ENCODE measurements around the gene LYRM4.
A peak's percentile ranks its signal among the peaks of the same experiment; 100 is the strongest.

The LYRM4 gene

DNA sequence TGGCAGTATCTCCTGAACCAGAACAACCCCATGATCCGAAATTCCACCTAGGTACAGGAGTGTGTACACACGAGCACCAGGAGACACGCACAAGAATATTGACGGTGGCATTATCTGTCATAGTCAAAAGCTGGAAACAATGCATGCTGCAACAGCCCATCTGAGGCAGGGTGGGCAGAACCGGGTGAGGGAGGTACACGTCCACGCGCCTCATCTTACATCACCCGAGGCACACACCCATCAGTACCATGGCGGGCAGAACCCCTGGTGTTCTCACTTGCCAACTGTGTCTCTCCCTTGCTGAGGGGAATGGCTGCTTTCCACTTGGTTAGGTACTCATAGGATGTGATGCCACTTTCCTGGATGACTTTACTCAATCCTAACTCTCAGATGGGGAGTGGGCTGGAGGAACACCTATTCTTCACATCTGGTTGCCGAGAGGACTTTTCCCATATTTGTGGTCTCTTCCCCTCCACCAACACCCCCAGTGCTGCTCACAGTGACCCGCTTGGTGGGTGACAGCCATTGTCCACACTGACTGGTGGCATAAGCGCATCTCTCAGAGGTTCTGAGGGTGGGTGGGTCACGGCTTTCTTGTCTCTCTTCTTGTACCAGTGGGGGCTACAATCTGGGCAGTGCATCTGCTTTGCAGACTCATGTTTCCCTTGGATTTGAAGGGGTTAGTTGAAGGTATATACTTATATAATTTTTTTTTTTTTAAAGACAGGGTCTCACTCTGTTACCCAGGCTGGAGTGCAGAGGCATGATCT lies 162.1 kb downstream of the LYRM4 start:
- no peak for DNase-seq (ENCODE audit: low spot score)

DNA sequence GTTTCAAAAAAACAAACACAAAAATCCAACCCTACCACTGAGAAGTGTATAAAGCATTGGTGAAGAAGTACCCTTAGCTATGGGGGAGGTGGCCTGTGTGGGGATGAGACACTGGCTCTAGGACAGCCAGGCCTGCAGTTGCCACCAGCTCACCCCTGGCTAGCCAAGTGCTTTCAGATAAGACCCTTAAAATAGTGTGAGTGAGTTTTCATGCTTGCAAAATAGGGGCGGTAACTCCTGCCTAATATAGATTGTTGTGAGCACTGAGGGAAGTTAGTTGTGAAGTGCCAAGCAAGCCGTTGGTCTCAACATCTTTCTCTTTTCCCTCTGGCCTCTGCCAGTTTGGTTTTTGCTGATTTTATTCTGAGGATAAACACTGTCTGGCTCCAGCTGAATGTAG lies 164.3 kb downstream of the LYRM4 start:
- DNase-seq (ENCODE audit: low spot score), result no peak

DNA sequence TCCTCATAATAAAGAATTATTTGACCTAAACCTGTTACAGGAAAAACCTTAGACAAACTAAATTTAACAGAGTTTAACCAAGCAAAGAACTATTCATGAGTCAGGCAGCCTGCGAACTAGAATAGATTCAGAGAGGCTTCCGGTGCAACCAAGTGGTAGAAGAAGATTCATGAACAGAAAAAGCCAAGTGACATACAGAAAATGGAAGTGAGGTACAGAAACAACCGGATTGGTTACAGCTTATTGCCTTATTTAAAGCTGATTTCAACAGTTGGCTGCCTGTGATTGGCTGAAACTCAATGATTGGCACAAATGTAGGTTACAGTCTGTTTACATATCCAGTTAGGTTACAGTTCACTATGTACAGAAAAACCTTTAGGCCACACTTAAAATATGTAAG lies 165.5 kb downstream of the LYRM4 start:
- DNase-seq (ENCODE audit: low spot score), result no peak

DNA sequence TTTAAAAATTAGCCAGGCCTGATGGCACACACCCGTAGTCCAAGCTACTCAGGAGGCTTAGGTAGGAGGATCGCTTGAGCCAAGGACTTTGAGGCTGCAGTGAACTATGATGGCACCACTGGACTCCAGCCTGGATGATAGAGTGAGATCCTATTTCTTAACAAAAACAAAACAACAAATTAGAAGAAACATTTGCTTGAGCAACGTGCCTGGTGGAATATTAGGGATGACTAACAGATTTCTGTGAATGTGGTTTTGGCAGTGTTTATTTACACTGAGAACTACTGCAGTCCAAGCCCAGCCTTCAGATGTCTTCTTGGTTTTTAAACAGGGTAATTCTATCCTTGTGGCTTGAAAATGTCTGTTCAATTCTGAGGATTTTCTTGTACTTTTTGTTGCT lies 166.4 kb downstream of the LYRM4 start:
- no peak for DNase-seq (ENCODE audit: low spot score)

DNA sequence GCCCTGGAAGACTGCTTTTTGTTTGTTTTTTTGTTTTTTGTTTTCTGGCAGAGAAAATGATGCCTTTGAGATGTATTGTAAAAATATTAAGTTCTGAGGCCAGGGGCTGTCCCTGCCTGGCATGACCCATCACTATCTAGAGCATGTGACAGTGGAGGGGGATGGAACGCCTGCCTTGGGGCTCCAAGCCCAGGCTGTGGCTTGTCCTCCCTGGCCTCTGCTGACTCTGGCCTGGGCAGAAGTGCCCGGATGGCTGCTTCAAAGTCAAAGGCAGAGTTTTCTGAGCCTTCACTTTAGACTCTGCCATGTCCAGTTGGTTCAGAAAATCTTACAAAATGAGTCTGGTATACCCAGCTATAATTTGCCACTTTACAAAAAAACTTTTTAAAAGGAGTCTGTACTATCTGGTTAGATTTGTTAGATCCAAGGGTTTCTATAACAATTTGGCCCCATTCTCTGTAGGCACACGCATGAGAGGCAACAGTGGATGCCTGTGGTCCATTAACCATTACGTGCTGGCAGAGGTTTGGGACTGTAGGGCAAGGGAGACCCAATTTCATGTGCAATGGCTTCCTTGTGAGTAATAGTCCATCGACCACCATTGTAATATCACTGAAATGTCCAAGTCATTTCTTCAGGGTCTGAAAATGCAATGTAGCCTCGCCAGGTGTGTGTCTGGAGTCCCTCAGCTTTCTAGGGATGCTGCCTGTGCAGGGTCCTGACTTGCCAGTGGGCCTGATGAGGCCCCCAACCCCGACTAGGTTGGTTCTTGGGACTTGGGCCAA lies 167.3 kb downstream of the LYRM4 start:
- no peak for DNase-seq (ENCODE audit: low spot score)

DNA sequence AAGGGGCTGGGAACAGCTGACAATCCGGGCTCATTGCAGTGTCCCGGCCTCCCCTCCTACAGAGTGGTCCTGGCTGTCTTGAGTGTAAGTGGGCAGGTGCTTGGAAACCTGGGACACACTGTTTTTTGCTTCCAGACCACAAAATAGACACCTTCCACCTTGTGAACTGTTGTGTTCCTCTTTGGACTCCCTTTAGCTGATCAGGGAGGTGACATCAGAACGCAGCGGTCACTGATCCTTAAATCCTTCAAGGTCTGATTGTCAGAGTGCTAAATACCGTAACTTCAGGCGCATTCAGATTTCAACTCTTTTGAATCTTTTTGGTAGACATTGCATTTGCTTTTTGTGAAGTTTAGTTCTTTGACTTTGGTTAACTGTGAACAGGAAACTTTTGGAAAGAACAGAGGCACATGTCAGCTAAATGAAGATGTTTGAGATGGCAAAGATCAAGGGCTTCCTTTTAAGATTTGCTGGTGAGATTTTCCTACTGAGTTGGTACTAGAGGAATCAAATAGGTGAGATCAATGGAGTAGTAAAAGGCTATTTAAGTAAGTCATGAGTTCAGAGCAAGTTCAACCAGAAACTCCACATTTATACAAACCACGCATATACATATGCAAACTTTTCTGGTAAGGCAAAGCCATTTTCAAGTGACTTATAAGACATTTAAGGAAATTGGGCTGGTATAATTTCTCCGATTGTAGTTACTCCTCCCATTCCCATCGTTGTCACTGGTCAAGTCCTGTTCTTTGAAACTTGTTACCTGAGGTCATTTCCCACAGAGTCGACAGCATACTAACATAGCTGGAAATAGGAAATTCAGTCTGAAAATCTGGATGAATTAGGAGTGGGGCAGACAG lies 169.3 kb downstream of the LYRM4 start:
- DNase-seq (ENCODE audit: low spot score), result no peak

DNA sequence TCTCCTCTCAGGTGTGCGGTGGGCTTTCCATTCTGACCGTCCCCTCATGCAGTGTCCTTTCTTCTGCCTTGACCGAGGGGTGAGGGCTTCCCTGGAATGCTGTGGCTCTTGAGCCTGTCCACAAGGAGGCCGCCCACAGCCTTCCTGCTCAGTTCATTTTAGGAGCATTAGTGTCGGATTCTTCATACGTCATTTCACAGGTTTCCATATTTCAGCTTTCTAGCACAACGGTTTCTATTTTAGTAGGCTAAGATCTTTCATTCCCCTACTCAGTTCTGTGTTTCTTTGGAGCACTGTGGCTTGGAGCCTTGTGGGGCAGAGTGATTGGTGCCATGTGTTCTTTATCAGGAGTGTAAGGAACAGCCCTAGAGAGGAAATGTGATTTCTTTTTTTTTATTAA lies 170.1 kb downstream of the LYRM4 start:
- DNase-seq (ENCODE audit: low spot score), result no peak

DNA sequence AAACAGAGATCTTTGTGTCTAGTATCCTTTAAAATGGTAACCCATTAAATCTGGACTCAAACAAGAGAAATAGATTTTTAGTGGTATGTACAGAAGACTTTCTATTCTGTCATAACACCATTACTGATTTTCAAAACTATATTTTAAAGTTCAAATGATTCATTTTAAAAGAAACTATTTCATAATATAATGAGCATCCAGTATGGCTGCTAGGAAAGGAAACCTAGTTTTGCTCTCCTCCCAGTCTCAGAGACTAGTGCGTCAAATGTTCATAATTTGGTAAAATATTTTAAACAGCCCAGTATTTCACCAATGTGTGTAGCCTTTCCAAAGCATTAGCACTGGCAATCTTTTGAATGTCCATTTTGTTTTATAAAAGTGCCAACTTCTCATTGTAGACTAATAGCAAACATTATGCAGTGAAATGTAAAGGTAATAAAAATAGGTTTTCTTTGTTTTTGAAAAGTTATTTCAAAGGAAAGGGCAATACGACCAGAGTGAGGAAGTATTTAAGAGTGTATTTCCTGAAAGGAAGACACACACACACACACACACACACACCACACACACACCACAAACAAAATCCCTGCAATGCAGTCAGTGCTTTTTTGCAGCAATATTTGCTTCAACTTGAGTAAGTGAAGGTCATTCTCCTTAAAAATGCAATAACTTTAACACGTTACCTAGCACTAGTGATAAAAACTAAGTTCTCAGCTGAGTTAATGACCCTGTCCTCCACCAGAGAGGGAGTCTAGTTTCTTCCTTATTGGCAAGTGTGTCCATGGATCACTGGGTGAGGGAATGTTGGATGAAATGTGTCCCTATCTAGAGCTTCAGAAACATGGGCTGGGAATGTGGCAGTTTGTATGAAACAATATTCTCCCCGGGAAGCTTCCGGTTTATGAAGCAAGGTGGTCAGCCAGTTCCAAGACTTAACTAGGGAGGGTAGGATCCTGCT lies 171.0 kb downstream of the LYRM4 start:
- no peak for DNase-seq (ENCODE audit: low spot score)

DNA sequence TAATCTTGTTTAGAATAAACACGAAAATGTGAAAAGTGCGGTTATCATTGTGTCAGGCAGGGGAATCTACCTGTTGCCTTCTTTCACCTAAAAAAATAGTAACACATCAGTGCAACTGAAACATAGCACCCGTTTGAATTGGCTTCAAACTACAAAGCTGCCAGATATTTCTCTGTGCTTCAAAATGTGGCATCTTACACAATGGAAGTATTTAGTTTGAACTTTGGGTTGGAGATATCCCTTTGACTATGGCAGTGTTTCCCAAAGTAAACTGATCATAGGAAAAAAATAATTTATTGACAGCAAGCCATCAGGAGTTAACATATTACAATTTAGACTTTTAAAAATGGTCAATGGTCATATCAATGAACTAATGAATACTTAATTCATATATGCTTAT lies 172.0 kb downstream of the LYRM4 start:
- DNase-seq (ENCODE audit: low spot score), result no peak

DNA sequence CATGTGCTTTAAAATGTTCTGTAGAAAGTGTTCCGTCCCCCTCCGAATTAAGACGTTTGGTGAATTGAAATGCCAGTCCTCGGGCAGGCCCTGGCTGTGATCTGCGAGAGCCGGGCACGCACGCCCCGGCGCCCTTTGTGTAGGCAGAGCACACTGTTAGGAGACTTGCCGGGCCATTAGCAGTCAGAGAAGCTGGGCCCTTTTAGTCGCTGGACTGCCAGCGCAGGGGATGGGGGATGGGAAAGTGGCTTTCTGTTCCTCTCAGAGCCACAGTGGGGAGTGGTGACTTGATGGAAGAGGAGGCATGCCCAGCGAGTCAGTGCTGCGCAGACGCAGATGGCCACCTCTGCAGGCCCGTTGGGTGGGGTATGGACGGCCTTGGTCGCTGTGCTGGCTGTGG lies 173.4 kb downstream of the LYRM4 start:
- DNase-seq (ENCODE audit: low spot score), result no peak

DNA sequence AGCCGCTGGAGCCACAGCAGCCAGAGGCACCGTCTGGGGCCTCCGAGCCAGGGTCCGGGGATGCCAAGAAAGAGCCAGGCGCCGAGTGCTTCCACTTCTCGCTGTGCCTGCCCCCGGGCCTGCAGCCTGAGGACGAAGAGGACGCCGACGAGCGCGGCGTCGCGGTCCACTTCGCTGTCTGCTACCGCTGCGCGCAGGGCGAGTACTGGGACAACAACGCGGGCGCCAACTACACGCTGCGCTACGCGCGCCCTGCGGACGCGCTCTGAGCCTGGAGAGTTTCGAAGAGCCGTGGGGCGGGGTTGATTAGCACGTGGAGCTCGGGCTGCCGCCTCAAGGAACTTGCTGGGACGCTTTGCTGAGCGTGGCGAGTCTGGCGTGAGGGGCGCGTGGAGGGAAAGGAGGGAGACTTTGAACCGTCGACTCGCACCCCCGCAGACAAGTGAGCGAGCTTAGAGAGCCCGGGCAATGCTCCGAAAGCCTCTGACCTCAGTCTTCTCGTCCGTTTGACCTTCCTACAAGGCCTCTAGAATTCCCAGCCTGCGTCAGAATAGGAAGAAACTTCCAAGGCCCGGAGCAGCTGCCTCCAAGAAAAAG lies 174.4 kb downstream of the LYRM4 start:
- no peak for DNase-seq (ENCODE audit: low spot score)

DNA sequence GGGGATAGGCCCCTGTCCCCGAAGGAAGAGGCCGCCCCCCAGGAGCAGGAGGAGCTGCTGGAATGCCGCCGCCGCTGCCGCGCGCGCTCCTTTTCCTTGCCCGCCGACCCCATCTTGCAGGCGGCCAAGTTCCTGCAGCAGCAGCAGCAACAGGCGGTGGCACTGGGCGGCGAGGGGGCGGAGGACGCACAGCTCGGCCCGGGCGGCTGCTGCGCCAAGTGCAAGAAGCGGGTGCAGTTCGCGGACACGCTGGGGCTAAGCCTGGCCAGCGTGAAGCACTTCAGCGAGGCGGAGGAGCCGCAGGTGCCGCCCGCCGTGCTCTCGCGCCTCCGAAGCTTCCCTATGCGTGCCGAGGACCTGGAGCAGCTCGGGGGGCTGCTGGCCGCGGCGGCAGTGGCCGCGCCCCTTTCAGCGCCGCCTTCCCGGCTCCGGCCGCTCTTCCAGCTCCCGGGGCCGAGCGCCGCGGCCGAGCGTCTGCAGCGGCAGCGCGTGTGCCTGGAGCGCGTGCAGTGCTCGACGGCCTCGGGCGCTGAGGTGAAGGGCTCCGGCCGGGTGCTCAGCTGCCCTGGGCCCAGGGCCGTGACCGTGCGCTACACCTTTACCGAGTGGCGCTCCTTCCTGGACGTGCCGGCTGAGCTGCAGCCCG lies 175.0 kb downstream of the LYRM4 start:
- DNase-seq (ENCODE audit: low spot score), result peak; percentile 29

DNA sequence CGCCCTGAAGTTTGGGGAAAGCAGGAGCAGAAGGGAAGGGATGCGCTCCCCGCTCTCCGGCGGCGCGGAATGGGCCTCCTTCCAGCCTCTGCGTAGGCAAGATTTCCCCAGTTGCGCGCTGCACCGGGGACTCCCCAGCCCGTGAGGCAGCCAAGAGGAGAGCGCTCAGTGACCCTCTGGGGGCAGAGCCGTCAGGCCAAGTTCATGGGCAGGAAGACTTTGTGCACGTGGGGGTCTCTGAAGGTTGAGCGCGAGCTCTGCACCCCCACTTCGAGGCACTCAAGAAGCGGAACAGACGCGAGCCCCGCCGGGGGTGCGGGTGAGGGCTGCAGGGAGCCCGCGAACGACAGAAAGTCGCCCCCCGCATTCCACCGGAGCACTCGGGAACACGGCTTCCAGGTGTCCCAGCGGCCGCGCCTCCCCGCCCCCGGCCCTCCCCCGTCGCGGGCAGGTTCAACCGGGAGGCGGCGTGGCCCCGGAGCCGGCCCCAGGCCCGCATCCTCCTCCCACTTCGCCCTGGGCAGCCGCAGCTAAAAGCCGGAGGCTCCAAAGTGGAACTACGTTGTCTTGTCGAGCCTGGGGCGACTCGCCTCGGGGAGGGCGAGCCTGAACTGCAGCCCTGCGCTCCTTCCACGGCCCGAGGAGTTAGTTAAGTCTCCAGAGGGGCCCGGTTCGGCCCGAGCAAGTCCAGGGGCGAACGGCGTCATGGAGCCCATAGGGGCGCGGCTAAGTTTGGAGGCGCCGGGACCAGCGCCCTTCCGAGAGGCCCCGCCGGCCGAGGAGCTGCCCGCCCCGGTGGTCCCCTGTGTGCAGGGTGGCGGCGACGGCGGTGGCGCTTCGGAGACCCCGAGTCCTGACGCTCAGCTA lies 175.7 kb downstream of the LYRM4 start, which contains the start of gene PPP1R3G:
TSS of gene PPP1R3G (plus strand) at position 561 of the 867 bp plus-strand sequence. CDS start at position 706, 145 bp downstream.
- peak; percentile 36 for DNase-seq (ENCODE audit: low spot score)

DNA sequence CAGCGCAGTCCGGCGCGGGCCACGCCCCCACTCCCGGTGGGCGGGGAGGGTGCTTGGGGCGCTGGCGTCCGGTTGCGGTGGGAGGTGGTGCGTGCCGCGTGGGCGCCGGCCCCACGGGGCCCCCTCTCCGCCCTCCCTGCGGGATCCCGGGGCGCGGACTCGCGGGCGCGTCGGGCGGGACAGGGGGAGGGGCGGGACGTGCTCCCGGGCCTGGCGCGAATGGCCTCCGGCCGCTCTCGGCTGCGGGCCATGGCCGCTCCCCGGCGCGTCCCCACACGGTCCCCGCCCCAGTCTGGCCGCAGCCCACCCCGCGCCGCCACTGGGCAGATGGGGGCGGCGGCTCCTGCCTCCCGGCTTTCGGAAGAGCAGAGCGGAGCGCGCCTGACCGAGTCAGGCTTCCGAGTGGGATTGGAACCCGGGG lies 176.4 kb downstream of the LYRM4 start:
- no peak for DNase-seq (ENCODE audit: low spot score)

DNA sequence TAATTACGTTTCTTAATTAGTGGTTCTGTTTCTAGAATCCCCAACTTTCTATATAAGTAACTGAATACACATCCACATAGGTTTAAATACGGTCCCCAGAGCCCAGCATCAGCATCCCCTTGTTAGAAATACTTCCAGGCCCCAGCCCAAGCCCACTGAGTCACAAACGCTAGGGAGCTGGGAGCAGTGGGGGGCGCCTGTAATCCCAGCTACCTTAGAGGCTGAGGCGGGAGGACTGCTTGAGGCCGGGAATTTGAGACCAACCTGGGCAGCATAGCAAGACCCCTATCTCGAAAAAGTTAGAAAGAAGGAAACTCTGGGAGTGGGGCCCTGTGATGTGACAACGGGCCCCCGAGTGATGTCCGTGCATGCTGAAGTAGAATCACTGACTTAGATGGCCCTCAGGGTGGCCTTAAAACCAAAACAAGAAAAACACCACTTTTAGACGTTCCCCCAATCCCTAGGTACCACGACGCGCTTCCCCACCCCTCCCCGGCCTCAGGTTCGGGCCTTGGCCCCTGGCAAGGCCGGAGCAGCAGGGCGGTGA lies 176.9 kb downstream of the LYRM4 start:
- no peak for DNase-seq (ENCODE audit: low spot score)

DNA sequence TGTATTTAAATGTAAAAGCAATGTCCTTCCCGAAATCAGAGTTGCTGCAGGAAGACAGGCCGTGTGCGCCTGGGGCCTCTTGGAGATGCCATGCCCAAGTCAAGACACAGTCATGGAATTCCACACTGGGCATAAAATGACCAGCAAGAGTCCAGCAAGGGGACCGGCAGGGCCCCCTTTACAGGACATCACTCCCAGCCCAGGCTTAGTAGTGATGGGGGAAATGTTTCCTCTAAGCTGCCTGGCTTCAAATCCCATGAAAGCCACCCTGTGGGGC lies 177.5 kb downstream of the LYRM4 start:
- DNase-seq (ENCODE audit: low spot score), result no peak

DNA sequence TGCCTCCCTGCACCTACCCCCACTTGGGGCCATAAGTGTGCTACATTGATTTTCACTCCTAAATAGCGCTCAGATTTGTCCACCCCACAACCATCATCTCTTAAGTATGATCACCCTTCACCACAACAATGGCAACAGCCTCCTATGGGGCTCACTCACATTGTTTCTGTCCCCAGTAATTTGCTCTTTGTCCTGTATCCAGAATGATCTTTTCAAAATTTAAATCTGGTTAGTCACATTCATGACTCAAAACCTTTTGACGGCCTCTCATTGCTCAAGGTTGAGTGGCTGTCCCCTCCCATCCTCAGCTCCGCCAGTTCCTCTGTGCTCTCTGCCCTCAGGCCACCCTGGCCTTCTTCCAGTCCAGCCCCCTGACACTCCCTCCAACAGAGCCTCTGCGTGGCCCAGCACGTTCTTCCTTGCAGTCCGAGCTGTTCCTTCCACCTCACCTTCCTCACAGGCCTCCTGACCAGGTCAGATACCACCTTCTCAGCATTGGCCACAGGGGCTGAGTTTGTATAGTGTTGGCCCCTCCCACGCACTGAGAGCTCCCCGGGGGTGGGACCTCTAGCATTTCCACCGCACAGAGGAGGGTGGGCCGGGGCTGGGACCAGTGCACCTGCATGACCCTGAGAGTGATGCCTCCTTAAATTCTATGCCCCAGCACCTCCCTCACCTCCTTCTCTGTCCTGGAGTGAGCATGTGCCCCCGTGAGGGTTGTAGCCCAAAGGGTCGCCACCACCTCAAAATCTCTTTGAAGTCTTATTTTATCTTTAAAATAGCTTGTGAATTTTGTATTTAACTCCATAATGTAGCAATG lies 178.1 kb downstream of the LYRM4 start:
- DNase-seq (ENCODE audit: low spot score), result peak; percentile 78

DNA sequence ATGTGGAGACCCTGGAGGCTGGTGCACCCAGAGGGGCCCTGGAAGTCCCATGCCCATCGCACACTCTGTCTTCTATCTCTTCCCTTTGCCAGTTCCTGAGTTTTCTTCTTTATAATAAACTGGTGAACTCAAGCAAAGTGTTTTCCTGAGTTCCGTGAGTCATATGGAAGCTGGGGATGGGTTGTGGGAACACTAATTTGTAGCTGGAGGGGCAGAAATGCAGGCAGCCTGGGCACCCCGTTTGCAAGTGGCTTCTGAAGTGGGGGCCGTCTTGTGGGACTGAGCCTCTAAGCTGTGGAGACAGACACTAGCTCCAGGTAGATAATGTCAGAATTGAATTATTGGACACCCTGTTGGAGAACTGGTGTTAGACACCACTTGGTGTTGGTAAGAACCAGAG lies 178.8 kb downstream of the LYRM4 start:
- no peak for DNase-seq (ENCODE audit: low spot score)

Measured in kidney capillary endothelial cell (primary cell).